Epidermal melanocyte (primary cell): ENCODE data around the gene OTOG.

Experiments
- DNase-seq: peaks from one replicate; pipeline ENCODE4 v3.0.0; 2011; ENCODE audit warnings: low spot score; ENCODE audit not compliant: insufficient read length

OTOG gene

GRCh38 chr11:17517186-17517585, 29.9 kb upstream of the OTOG start:
- DNase-seq, result no peak

- no peak for DNase-seq
These were observed 28.7 kb upstream of the OTOG start for GRCh38 chr11:17518366-17518765.

DNA sequence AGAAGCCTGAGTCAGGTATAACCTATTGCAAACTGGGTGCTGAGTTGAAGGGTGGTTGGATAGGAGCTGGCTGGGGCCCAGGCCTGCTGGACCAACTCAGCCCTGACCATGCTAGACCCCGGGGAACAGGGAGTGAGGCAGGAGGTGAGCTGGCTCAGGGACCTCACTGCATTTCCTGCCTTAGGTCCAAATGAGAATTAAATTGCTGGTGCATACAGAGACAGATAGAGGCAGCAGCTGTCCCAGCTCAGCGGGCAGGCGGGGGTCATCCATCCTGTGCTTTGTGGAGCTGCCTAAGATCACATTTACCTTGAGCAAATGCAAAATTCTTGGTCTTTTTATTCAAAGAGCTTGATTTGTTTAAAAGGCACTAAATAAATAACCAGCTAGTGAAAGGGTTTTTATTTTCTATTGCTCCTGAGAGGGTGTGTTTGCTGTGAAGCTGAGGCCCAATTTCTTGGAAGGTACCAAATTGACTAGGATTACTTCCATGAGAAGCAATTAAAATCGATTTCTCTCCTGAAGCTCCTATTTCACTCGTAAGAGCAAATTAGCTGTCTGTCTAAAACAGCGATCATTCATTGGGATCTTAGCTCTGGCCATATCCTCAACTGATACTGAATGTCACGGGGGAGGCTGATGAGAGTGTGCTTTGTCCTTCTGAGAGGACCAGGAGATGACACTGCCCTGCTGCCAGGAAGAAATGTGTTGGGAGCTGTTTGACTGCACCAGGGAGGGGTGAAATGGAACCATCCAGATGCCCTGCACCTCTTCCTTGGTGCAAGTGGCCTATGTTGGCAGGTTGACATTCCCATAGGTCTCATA, 27.8 kb upstream of the OTOG start:
- no peak for DNase-seq

DNA sequence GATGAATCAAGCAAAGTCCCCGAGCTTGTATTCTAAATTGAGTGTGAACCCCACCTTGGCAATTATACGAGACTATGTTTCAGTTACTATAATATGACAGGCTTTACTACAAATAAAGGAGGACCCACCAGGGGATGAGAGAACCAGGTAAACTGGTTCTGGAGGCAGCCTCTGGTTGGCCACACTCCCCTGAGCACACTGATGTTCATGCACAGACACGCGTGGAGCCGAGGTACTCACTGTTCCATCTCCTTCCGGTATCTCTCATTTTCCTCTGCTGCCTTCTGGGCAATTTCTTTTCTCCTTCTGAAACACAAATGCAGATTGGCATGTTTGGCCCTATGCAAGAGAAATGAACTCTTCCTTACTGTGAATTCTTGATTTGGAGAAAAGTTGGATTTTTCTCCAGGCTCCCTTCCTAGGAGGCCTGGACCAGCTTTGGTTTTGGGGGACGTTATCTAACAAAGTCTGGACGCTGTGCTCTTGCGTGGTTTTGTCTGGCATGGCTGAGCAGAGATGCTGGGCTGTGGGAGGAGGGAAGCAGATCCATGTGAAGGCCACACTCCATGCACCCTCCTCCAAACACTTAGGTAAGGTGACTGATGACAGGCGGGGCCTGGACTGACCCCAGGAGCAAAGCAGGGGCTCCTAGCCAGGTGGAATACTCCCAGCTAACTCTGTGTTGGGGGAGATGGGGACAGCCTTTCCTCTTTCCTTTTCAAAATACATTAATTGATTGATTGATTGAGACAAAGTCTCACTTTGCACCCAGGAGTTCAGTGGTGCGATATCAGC, 25.8 kb upstream of the OTOG start:
- DNase-seq, result no peak

DNA sequence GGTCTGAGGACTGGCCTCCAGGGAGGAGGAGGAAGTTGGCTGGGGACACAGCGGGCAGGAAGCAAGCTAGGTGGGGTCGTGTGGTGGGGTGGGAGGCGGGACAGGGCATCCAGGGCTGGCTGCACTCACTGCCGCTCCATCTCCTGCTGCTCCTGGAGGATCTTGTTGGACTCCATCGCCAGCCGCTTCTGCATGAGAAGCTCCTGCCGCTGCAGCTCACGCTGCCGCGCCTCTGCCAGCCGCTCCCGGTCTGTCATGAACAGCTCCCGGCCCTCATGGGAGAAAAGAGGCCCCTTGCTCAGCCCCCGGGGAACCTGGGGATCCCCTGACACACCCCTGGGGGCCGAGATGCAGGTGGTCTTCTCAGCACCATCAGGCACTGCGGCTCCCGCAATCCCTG, 24.4 kb upstream of the OTOG start:
- DNase-seq, result no peak

GRCh38 chr11:17524221-17524620, 22.8 kb upstream of the OTOG start:
- DNase-seq, result no peak

DNA sequence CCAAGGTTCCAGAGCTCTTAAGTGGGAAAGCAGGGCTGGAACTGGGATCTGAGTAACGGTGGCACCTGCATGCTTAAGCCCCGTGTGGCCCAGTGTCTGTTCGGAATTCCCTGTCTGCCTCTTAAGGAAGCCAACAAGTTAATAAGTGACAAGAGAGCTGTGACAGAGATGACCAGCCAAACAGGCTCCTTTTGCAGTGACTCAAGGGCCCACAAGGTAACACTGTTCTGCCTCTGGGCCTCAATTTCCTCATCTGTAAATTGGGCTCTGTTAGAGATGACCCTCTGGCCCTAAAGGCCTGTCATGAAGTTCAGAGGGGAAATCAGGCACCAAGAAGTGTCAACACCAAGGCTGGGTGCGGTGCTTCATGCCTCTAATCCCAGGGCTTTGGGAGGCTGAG, 21.5 kb upstream of the OTOG start:
- DNase-seq, result no peak

GRCh38 chr11:17526326-17526725, 20.7 kb upstream of the OTOG start:
- DNase-seq, result no peak

DNA sequence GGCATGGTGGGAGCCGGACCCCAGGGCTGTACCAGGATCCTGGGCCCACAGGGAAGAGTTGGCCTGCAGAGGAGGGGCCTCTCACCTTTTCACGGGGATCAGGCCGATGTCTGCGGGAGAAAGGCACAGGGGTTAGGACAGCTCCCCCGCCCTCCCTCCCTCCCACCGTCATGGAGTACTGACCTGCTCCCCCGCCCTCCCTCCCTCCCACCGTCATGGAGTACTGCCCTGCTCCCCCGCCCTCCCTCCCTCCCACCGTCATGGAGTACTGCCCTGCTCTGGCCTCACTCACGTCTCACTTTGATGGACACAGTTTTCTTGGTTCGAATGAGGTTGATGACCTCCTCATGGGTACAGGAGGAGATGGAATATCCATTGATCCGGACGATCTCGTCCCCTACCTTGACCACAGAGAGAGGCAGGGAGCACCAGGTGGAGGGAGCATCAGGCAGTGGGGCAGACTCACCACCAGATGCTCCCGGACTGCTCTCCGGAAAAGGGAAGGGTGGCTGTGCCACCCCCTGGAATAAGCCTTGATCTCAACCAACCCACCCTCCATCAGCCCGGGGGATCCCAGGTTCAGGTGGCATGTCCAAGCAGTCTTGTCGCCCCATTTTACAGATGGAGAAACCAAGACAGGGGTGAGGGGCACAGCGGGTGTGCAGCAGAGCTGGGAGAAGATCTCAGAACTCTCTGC, 20.0 kb upstream of the OTOG start:
- no peak for DNase-seq

GRCh38 chr11:17527628-17527995, 19.4 kb upstream of the OTOG start:
- DNase-seq, result no peak

DNA sequence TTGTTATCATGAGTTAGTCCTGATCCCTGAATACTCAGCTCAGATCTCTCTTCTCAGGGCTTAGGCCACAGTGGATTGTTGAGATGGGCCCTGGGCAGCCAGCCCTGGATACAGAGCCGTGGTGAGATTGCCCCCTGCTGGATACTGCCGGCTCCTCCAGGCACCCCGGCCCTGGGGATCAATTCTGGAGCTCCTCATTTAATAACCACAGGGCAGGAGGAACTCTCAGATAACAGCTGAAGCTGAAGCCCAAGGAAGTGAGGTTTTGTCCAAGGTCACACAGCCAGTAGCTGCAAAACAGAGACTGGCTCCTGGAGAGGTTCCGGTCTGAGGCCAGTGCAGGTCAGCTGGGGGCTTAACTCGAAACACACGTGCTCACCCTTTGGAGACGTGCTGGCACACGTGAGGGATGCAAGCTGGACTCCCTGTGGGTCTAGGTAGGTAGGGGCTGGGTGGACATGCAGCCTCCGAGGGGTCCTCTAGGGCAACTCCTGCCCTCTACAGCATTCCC, 18.8 kb upstream of the OTOG start:
- peak; percentile 39 for DNase-seq

DNA sequence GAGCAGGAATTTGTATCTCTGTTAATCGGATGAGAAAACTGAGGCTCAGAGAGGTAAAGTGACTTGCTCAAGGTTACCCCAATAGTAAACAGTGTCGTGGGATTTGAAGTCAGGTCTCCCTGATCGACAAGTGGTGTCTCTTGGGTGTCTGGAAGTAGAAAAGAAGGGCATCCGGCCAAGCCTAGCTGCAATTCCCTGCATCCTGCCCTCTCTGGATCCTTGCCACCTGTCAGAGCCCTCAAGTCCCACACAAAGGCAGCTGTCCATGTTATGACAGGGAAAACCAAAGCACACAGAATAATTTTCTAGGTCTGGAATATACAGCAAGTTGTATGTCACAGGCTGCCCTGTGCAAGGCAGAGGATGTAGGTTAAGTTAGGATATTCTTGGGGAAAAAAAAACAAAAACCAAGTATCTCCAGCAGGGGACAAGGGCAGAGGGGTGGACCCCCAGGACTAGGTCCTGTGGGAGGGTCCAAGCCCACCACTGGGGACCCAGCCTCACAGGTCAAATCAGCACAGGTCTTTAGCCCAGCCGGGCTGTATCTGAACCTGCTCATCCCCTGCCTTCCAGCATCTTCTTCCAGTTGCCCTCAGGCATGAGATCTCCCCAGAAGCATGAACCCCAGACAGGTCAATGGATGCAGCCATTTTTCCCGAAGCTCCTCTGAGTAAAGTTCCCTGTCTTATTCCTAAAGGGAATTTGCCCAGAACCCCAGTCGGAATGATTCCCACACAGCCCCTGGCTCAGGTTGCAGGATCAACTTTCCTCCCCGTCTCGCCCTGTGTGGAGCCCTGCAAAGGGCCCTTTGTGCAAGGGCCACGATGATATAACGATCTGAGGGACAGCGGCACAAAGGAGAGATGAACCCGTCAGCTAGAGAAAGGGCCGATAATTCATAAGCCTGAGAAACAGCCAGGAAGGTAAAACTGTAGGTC, 17.9 kb upstream of the OTOG start:
- no peak for DNase-seq

GRCh38 chr11:17529844-17530185, 17.2 kb upstream of the OTOG start:
- DNase-seq, result no peak

DNA sequence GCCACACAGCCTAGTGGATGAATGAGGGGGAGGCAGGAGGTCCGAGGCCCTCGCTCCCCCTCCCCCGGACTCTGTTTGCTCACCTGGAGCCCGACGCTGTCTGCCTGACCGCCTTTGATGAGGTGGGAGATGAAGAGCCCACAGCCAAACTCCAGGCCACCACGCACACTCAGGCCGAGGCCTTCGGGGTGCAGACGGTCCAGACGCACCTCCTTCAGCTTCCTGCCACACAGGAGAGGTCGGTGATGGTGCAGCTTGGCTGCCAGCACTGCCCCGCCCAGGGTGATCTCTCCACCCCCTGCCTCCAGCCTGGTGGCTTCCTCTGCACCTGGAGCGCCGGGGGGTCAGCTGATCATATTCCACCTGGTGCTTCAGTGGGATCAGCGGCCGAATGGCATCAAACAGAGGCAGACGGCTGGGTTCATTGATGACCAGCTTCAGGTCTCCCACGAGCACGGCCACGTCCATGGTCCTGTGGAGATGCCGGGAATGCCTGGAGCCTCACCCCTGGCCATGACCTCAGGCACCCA, 15.9 kb upstream of the OTOG start:
- DNase-seq, result no peak

DNA sequence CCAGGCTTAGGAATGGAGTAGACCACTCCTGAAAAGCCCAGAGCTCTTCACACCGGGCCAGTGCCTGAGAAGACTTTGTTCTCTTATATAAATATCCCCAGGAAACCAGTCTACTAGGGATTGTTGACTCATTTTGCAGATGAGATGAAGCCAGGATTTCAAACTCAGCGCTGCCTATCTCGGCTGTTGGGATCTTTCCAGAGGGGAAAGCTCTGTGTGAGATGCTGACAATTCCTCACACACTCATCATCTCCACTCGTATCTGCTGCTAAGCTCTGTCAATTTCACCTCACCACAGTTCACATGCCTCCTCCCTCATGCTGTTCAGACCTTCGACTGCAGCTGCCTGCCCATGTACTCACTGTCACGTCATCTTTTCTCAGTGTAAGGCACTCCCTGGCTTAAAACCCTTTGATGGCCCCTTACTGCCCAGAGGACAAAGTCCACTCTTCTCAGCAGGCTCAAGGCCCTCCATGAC, 15.4 kb upstream of the OTOG start:
- DNase-seq, result no peak

DNA sequence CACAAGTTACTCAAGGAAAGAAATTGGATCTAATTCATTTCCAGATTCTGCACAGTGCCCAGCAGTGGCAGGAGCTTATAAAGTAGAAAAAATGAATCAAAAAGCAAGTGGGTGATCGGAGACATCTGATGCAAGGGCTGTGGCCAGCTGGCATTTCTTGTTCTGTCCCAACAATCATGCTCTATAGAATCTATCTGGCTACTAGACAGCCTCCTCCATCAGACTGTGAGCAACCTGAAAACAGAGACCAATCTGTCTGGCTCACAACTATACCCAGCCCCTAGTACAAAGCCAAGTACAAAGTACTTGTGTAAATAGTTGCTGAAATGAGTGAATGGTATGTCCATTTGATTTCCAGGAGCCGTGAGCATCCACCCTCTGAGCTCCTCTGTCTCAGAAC, 14.3 kb upstream of the OTOG start:
- no peak for DNase-seq

DNA sequence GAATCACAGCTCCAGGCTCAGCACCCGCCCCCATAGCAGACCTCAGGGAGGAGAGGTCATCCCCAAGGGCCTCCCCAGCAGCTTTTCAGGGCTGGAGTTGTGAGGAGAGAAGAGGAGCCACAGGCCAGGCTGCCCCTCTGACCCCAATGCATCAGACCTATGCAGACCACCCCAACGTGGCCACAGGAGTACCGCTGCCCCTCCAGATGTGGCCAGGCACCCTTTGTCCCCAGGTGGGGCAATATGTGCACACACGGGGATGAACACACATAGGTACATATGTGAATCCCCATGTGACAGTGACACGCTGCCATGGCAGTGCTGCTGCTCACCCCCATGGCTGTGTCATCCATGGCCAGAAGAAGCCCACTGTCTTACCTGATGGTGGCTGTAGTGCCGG, 13.7 kb upstream of the OTOG start:
- no peak for DNase-seq

DNA sequence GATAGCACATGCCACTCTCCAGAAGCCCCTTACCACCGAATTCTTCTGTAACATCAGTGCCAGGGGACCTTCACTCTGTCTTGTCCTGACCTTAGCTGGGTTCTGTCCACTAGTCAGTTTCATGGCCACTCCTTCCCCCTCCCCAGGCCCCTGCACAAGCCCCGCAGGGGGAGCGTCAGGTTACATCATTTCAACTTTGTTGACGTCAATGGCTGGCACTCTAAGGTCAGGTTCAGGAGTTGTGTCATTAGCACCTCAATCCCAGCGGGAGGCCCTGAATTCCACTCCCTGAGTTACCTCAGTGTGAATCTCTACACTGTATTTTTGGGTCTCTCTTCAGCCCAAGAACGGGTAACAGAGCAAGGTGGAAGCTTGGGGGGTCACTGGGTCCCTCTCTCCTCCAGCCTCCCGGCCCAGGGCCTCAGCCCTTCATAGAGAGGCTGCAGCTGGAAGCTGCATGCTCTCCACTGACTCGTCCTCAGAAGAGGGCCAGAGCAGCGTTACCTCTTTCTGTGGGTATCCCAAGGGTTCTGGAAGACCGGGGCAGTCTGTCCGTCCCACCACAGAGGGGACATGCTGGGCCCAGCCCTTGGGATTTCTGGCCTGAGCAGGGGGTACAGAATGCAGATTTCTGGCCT, 13.2 kb upstream of the OTOG start:
- no peak for DNase-seq

GRCh38 chr11:17535488-17535887, 11.6 kb upstream of the OTOG start:
- no peak for DNase-seq

- DNase-seq, result no peak
These were observed 9.8 kb upstream of the OTOG start for GRCh38 chr11:17537261-17537660.
